Measurements from ENCODE around the gene ACACB.

GRCh38 chr12:109160433-109160832 is 44.0 kb downstream of the ACACB start:
- TF ChIP-seq, protein P1, sequence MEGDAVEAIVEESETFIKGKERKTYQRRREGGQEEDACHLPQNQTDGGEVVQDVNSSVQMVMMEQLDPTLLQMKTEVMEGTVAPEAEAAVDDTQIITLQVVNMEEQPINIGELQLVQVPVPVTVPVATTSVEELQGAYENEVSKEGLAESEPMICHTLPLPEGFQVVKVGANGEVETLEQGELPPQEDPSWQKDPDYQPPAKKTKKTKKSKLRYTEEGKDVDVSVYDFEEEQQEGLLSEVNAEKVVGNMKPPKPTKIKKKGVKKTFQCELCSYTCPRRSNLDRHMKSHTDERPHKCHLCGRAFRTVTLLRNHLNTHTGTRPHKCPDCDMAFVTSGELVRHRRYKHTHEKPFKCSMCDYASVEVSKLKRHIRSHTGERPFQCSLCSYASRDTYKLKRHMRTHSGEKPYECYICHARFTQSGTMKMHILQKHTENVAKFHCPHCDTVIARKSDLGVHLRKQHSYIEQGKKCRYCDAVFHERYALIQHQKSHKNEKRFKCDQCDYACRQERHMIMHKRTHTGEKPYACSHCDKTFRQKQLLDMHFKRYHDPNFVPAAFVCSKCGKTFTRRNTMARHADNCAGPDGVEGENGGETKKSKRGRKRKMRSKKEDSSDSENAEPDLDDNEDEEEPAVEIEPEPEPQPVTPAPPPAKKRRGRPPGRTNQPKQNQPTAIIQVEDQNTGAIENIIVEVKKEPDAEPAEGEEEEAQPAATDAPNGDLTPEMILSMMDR (IDR thresholded peaks at IDR 0.05), result no peak
- TF ChIP-seq EP300 (IDR thresholded peaks at IDR 0.05; ENCODE audit: low read depth), result no peak
- no peak for TF ChIP-seq POLR2A (IDR thresholded peaks at IDR 0.05)
- TF ChIP-seq POLR2AphosphoS5 (IDR thresholded peaks at IDR 0.05), result no peak
